Activated CD4-positive, alpha-beta T cell treated with anti-CD3 and anti-CD28 coated beads, Interleukin-2, amount 50 U/mL, for 1 hour (primary cell): ENCODE data around the gene CHST1.

Source experiments
- DNase-seq: peaks from one replicate; pipeline ENCODE4 v3.0.0-alpha.2; 2020

The CHST1 gene

GRCh38 chr11:45603946-45604682, 61.3 kb downstream of the CHST1 start:
- DNase-seq = no peak

GRCh38 chr11:45599161-45599943, 66.1 kb downstream of the CHST1 start:
- DNase-seq = no peak
